Measurements from ENCODE around the gene IZUMO1. TPM values are rescaled to one million over a fixed set of nuclear protein-coding genes. Genes with fewer than 3 reads are reported as not detected.

Gene IZUMO1
- polyA plus RNA-seq, 1 donor (not counting 4 experiments of a cell fraction or from before 2014, with no cell fraction given): 0.63 TPM

- Histone ChIP-seq H3K79me2 (ENCODE audit: control insufficient read depth, insufficient read depth, low read length) (no peaks in the 10 kb centered on the region), H3K36me3 (ENCODE audit: control insufficient read depth in 2 of 2, extremely low read depth in 1 of 2, insufficient read depth in 2 of 2, low read length in 2 of 2) (no peaks in the 10 kb centered on the region), H3K9me1 (ENCODE audit: control insufficient read depth, extremely low read depth, insufficient read depth, low read length) (no peaks in the 10 kb centered on the region), H3K4me1 (ENCODE audit: control insufficient read depth, extremely low read depth, insufficient read depth, low read length) (peaks cover 16% of the 10 kb centered on the region), H3K4me2 (ENCODE audit: control insufficient read depth, extremely low read depth, insufficient read depth, low read depth, low read length) (peak overlapping the region; percentile 74), H3K4me3 (ENCODE audit: control insufficient read depth in 2 of 3, extremely low read depth in 1 of 3, insufficient read depth in 2 of 3, low read depth in 1 of 3, low read length in 3 of 3) (peak overlapping the region; percentile 34 to 53 (median 53)), H3K27me3 (ENCODE audit: control insufficient read depth, extremely low read depth, insufficient read depth, low read length) (no peaks in the 10 kb centered on the region), H3K27ac (ENCODE audit: control insufficient read depth, insufficient read depth, low read length) (no peak overlapping the region), H4K20me1 (ENCODE audit: control insufficient read depth, extremely low read depth, insufficient read depth, low read length) (no peaks in the 10 kb centered on the region), H3K9me3 (ENCODE audit: control insufficient read depth, low read depth, low read length) (no peaks in the 10 kb centered on the region), H3K9ac (ENCODE audit: control insufficient read depth, extremely low read depth, insufficient read depth, low read length) (peak overlapping the region; percentile 47), H2AFZ (ENCODE audit: control insufficient read depth, low read length) (peak overlapping the region; percentile 66)
- peak; percentile 74 for DNase-seq (ENCODE audit: low read depth, low spot score)
- no peak for FAIRE-seq
- dilution Hi-C loops (cut with MboI; ENCODE audit: extremely low pct_ligation_motif_present, low sequenced_read_pairs): no loop called here
- TF ChIP-seq, protein P1, sequence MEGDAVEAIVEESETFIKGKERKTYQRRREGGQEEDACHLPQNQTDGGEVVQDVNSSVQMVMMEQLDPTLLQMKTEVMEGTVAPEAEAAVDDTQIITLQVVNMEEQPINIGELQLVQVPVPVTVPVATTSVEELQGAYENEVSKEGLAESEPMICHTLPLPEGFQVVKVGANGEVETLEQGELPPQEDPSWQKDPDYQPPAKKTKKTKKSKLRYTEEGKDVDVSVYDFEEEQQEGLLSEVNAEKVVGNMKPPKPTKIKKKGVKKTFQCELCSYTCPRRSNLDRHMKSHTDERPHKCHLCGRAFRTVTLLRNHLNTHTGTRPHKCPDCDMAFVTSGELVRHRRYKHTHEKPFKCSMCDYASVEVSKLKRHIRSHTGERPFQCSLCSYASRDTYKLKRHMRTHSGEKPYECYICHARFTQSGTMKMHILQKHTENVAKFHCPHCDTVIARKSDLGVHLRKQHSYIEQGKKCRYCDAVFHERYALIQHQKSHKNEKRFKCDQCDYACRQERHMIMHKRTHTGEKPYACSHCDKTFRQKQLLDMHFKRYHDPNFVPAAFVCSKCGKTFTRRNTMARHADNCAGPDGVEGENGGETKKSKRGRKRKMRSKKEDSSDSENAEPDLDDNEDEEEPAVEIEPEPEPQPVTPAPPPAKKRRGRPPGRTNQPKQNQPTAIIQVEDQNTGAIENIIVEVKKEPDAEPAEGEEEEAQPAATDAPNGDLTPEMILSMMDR (optimal IDR thresholded peaks at IDR 0.05 in 1 of 3, IDR thresholded peaks at IDR 0.05 in 1 of 3, conservative IDR thresholded peaks at IDR 0.05 in 1 of 3; ENCODE audit: extremely low read depth in 1 of 3, insufficient read depth in 2 of 3, low read length in 3 of 3): peak in 1 of 3 experiments; percentile 67
- TF ChIP-seq EZH2 (IDR thresholded peaks at IDR 0.05; ENCODE audit: low read length): no peak
Measured at GRCh38 chr19:48738557-48739403, 7.9 kb downstream of the IZUMO1 start.

DNA sequence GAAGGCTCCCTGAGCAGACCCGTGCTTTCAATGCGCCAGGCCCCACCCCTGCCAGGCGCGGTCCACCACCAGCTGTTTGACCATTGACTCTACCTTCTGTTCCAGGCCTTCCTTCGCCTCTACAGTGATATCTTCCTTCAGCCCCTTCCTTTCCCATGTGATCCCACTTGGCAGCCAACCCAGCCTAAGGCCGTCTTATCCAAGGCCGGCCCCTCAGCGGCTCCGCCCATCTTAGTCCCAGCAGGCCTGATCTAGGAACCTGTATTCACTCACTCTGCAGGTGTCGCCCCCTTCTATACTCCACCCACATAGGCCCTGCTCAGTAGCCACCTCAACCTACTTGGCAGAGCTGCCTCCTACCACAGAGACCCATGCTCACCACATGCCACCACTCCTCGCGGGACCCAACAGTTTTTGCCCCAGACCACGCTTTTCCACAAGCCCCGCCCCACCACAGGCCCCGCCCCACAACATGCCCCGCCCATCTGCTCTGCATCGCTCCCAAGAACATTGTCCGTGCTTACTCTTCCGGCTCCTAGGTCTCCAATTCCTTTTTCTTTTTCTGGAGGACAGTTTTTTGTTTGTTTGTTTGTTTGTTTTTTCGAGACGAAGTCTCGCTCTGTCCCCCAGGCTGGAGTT, 9.2 kb downstream of the IZUMO1 start:
- dilution Hi-C loops (cut with MboI; ENCODE audit: extremely low pct_ligation_motif_present, low sequenced_read_pairs): no loop called here
- no peaks in the 10 kb centered on the region for H3K27me3 ChIP-seq (ENCODE audit: control insufficient read depth, extremely low read depth, insufficient read depth, low read length)
- FAIRE-seq: no peak
- H3K4me1 ChIP-seq (ENCODE audit: control insufficient read depth, extremely low read depth, insufficient read depth, low read length): peaks cover 16% of the 10 kb centered on the region
- no peak for TF ChIP-seq EZH2 (IDR thresholded peaks at IDR 0.05; ENCODE audit: low read length)
- TF ChIP-seq, protein P1 (optimal IDR thresholded peaks at IDR 0.05 in 1 of 3, IDR thresholded peaks at IDR 0.05 in 1 of 3, conservative IDR thresholded peaks at IDR 0.05 in 1 of 3; ENCODE audit: extremely low read depth in 1 of 3, insufficient read depth in 2 of 3, low read length in 3 of 3): no peak
- H3K36me3 ChIP-seq (ENCODE audit: control insufficient read depth in 2 of 2, extremely low read depth in 1 of 2, insufficient read depth in 2 of 2, low read length in 2 of 2): no peaks in the 10 kb centered on the region
- H4K20me1 ChIP-seq (ENCODE audit: control insufficient read depth, extremely low read depth, insufficient read depth, low read length): no peaks in the 10 kb centered on the region
- H3K4me3 ChIP-seq (ENCODE audit: control insufficient read depth in 2 of 3, extremely low read depth in 1 of 3, insufficient read depth in 2 of 3, low read depth in 1 of 3, low read length in 3 of 3): no peak overlapping the region
- H3K9me1 ChIP-seq (ENCODE audit: control insufficient read depth, extremely low read depth, insufficient read depth, low read length): no peaks in the 10 kb centered on the region
- H2AFZ ChIP-seq (ENCODE audit: control insufficient read depth, low read length): no peak overlapping the region
- H3K9me3 ChIP-seq (ENCODE audit: control insufficient read depth, low read depth, low read length): no peaks in the 10 kb centered on the region
- H3K4me2 ChIP-seq (ENCODE audit: control insufficient read depth, extremely low read depth, insufficient read depth, low read depth, low read length): no peak overlapping the region
- H3K79me2 ChIP-seq (ENCODE audit: control insufficient read depth, insufficient read depth, low read length): no peaks in the 10 kb centered on the region
- no peak overlapping the region for H3K27ac ChIP-seq (ENCODE audit: control insufficient read depth, insufficient read depth, low read length)
- DNase-seq (ENCODE audit: low read depth, low spot score): no peak
- H3K9ac ChIP-seq (ENCODE audit: control insufficient read depth, extremely low read depth, insufficient read depth, low read length): no peak overlapping the region
